ENCODE measurements around the gene SKAP2. TPM values are rescaled to one million over a fixed set of nuclear protein-coding genes. Genes with fewer than 3 reads are reported as not detected.

The SKAP2 gene
- total and polyA plus RNA-seq, 2 donors (not counting 3 experiments of a cell fraction or from before 2014, with no cell fraction given) = 4.0 to 27.6 TPM

GRCh38 chr7:26743205-26743604 lies 121.2 kb downstream of the SKAP2 start:
- FAIRE-seq = no peak

More at GRCh38 chr7:26743205-26743604, 121.2 kb downstream of the SKAP2 start:
- dilution Hi-C loops (cut with MboI; ENCODE audit: extremely low pct_ligation_motif_present, low sequenced_read_pairs) = no loop called here
- POLR2A ChIA-PET = no interaction called here
- H3K4me1 ChIP-seq (ENCODE audit: control insufficient read depth, extremely low read depth, insufficient read depth, low read length) = no peaks in the 10 kb centered on the region
- H3K27ac ChIP-seq (ENCODE audit: insufficient read depth, low read depth, low read length) = no peak overlapping the region
- H3K4me3 ChIP-seq (replicated peaks in 1 of 3; ENCODE audit: insufficient read depth in 1 of 3, low read depth in 1 of 3, low read length in 3 of 3) = no peak overlapping the region
- no peak for DNase-seq (ENCODE audit: low read depth, low spot score)
- intact Hi-C loops (cut with micrococcal nuclease) = no loop called here
- H3K9ac ChIP-seq (replicated peaks; ENCODE audit: extremely low read depth, insufficient read depth, low read length) = no peak overlapping the region
- no TSS peak for BruUV-seq (replicated peaks)
- TF ChIP-seq JUN (IDR thresholded peaks at IDR 0.05; ENCODE audit: borderline replicate concordance, insufficient read depth, insufficient read length, low read depth) = no peak
- no peak for TF ChIP-seq MAX (IDR thresholded peaks at IDR 0.05; ENCODE audit: insufficient read depth, insufficient read length)
- TF ChIP-seq MYC (IDR thresholded peaks at IDR 0.05; ENCODE audit: low read depth, low read length) = no peak
- no peak for TF ChIP-seq FOS (IDR thresholded peaks at IDR 0.05; ENCODE audit: borderline replicate concordance, insufficient read depth, low read length)
- no peak for TF ChIP-seq EZH2 (IDR thresholded peaks at IDR 0.05; ENCODE audit: borderline replicate concordance, low read depth, low read length, severe bottlenecking)
- TF ChIP-seq CTCF (IDR thresholded peaks at IDR 0.05; ENCODE audit: extremely low read depth in 1 of 2, insufficient read depth in 1 of 2, low read depth in 1 of 2, low read length in 2 of 2) = no peak
- no peak for TF ChIP-seq POLR2A (IDR thresholded peaks at IDR 0.05; ENCODE audit: low read depth, low read length)
- no peak for TF ChIP-seq POLR2AphosphoS5 (IDR thresholded peaks at IDR 0.05; ENCODE audit: insufficient read depth, low read depth, low read length)
- TF ChIP-seq GATA2 (IDR thresholded peaks at IDR 0.05; ENCODE audit: insufficient read depth, insufficient read length, low read depth, low read length) = no peak
- no peak overlapping the region for H2AFZ ChIP-seq (ENCODE audit: low read depth, low read length)
- peaks cover 2% of the 10 kb centered on the region for H3K9me1 ChIP-seq (replicated peaks; ENCODE audit: control insufficient read depth, extremely low read depth, insufficient read depth, low read length)
- no peaks in the 10 kb centered on the region for H3K9me3 ChIP-seq (replicated peaks; ENCODE audit: control insufficient read depth, insufficient read depth, low read length)
- no peak overlapping the region for H3K4me2 ChIP-seq (ENCODE audit: insufficient read depth, low read length)
- no peaks in the 10 kb centered on the region for H4K20me1 ChIP-seq (replicated peaks; ENCODE audit: control insufficient read depth, extremely low read depth, insufficient read depth, low read length)
- no peaks in the 10 kb centered on the region for H3K79me2 ChIP-seq (ENCODE audit: control insufficient read depth, insufficient read depth, low read length)
- CTCF ChIA-PET = interaction anchor here (1.0 to 1.4 kb wide), 3 partner anchors 20 to 37 kb away, joined by 3 to 4 read pairs (median 3); no protein-coding TSS in a partner anchor
- no peaks in the 10 kb centered on the region for H3K27me3 ChIP-seq (ENCODE audit: control insufficient read depth in 2 of 2, insufficient read depth in 2 of 2, low read length in 2 of 2)
- H3K36me3 ChIP-seq (ENCODE audit: control insufficient read depth in 2 of 2, extremely low read depth in 1 of 2, insufficient read depth in 2 of 2, low read length in 2 of 2) = no peaks in the 10 kb centered on the region
